Activated naive CD4-positive, alpha-beta T cell treated with anti-CD3 and anti-CD28 coated beads, Interleukin-2, amount 50 U/mL, for 72 hours (primary cell): ENCODE measurements around the gene MISP3. TPM values are rescaled to one million over a fixed set of nuclear protein-coding genes. Genes with fewer than 3 reads are reported as not detected.
"Not testable (repeated sequence)": the region's sequence is repeated elsewhere in the genome, so short reads cannot be mapped to it uniquely, and the experiment has no call there.

Experiments
- ATAC-seq, 2 donors: fragments of 150-1000 bp; cut with Tn5 transposase; 2 replicates each; pipeline ENCODE4 v1.10.0; 2021; ENCODE audit warnings: mild to moderate bottlenecking in 2 of 2, moderate library complexity in 2 of 2
- DNase-seq, 2 donors: peaks; one replicate each; pipeline ENCODE4 v3.0.0; 2021 to 2022; ENCODE audit warnings: low spot score in 2 of 2
- H3K27ac Mint-ChIP-seq, 2 donors: one replicate each; pipeline ENCODE4 v1.8.0; 2022; ENCODE audit warnings: mild to moderate bottlenecking in 2 of 2, mixed read lengths in 2 of 2
- H3K36me3 Mint-ChIP-seq, 2 donors: one replicate each; pipeline ENCODE4 v1.8.0; 2022; ENCODE audit warnings: mixed read lengths in 2 of 2
- H3K9me3 Mint-ChIP-seq, 2 donors: one replicate each; pipeline ENCODE4 v1.8.0; 2022; ENCODE audit warnings: mixed read lengths in 2 of 2
- total RNA-seq, 2 donors: library from RNA; stranded (reverse); gene quantifications; one replicate each; pipeline ENCODE4 v1.2.3, GENCODE V29; 2022

The MISP3 gene
- total RNA-seq: 1 to 10 TPM; 1.2 to 4.2 TPM

- Mint-ChIP-seq H3K27ac (no peak within 1 kb of the TSS), H3K9me3 (no peaks in the 10 kb centered on the region), H3K36me3 (no peaks in the 10 kb centered on the region)
- peak; percentile 46 to 59 for DNase-seq
- ATAC-seq: peak in 1 of 2 donors; percentile 27
Measured at GRCh38 chr19:14072535-14073260, at the start of gene MISP3. TSS of gene MISP3 (plus strand) at chr19:14072786. CDS start at chr19:14073310, 524 bp downstream.

- Mint-ChIP-seq H3K36me3 (no peaks in the 10 kb centered on the region), H3K27ac (peak overlapping the region in 1 of 2 donors; percentile 66), H3K9me3 (no peaks in the 10 kb centered on the region)
- no peak for DNase-seq
- ATAC-seq: peak in 1 of 2 donors; percentile 30
Measured at GRCh38 chr19:14023404-14024235, 49.0 kb upstream of the MISP3 start.

GRCh38 chr19:14026652-14027192 is 45.9 kb upstream of the MISP3 start:
- not testable (repeated sequence) for H3K9me3 Mint-ChIP-seq, H3K36me3 Mint-ChIP-seq

GRCh38 chr19:14027856-14028450 is 44.6 kb upstream of the MISP3 start, which contains the start of gene RLN3:
TSS of gene RLN3 (plus strand) at chr19:14028148. CDS start at chr19:14028205, 57 bp downstream.
- ATAC-seq: no peak
- DNase-seq: no peak
- Mint-ChIP-seq H3K9me3 (no peaks in the 10 kb centered on the region), H3K36me3 (peaks cover 7 to 10% of the 10 kb centered on the region in 2 donors), H3K27ac (no peak within 1 kb of the TSS)

More at GRCh38 chr19:14026652-14027192, 45.9 kb upstream of the MISP3 start:
- DNase-seq, H3K27ac Mint-ChIP-seq, ATAC-seq: not testable (repeated sequence)

GRCh38 chr19:14028901-14029300 is 43.7 kb upstream of the MISP3 start:
- Mint-ChIP-seq H3K9me3 (no peaks in the 10 kb centered on the region), H3K36me3 (peaks cover 7 to 11% of the 10 kb centered on the region in 2 donors), H3K27ac (no peak overlapping the region)
- no peak for ATAC-seq
- no peak for DNase-seq

GRCh38 chr19:14030997-14031718 is 41.4 kb upstream of the MISP3 start:
- no peak for ATAC-seq
- Mint-ChIP-seq H3K9me3 (no peaks in the 10 kb centered on the region), H3K36me3 (peaks cover 7 to 11% of the 10 kb centered on the region in 2 donors), H3K27ac (peak overlapping the region in 1 of 2 donors; percentile 93)
- DNase-seq: no peak

- peak; percentile 67 to 77 for DNase-seq
- ATAC-seq: peak; percentile 78 to 80
Measured at GRCh38 chr19:14031719-14032480, 40.7 kb upstream of the MISP3 start, which contains the start of gene IL27RA. TSS of gene IL27RA (plus strand) at chr19:14031762. CDS start at chr19:14031873, 111 bp downstream.

DNA sequence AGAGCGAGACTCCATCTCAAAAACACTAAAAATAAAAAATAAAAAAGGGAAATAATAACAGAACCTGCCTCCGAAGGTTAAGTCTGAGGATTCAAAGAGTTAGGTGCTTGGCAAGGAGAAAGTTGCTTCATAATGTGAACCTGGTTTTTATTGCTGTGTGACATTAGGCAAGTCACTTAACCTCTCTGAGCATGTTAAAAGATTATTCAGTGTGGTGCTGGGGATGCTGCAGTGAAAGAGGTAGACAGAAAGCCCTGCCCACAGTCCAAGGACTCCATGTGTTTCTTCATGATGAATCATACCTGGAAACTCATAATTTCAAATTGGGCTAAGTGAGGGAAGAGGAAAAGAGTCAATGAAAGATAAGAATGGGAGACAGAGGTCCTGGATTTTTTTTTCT is 38.6 kb upstream of the MISP3 start:
- Mint-ChIP-seq H3K9me3 (no peaks in the 10 kb centered on the region), H3K36me3 (peaks cover 7 to 17% of the 10 kb centered on the region in 2 donors), H3K27ac (peak overlapping the region in 1 of 2 donors; percentile 58)
- ATAC-seq (no peak), DNase-seq (no peak)

More at GRCh38 chr19:14031719-14032480, 40.7 kb upstream of the MISP3 start, which contains the start of gene IL27RA:
- Mint-ChIP-seq H3K27ac (peak within 1 kb of the TSS; percentile 93 to 95), H3K36me3 (peaks cover 7 to 11% of the 10 kb centered on the region in 2 donors), H3K9me3 (no peaks in the 10 kb centered on the region)

DNA sequence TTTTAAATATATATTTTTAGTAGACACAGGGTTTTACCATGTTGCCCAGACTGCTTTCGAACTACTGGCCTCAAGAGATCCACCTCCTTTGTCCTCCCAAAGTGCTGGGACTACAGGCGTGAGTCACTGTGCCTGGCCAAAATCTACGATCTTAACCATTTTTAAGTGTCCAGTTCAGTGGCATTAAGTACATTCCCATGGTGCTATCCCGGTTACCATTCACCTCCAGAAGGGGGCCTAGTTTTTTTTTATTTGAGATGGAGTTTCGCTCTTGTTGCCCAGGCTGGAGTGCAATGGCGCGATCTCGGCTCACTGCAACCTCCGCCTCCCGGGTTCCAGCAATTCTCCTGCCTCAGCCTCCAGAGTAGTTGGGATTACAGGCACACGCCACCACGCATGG is 37.4 kb upstream of the MISP3 start:
- not testable (repeated sequence) for DNase-seq, H3K27ac Mint-ChIP-seq, ATAC-seq, H3K9me3 Mint-ChIP-seq
- peaks cover 7 to 23% of the 10 kb centered on the region in 2 donors for H3K36me3 Mint-ChIP-seq

DNA sequence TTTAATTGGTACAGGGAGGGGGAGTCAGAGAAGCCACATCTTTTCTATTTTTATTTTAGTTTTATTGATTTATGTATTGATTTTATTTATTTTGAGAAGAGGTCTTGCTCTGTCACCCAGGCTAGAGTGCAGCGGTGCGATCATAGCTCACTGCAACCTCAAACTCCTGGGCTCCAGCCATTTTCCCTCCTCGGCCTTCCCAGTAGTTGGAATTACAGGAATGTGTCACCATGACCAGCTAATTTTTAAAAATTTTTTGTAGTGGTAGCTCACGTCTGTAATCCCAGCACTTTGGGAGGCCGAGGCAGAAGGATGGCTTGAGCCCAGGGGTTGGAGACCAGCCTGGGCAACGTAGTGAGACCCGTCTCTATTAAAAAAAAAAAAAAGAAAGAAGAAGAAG is 36.9 kb upstream of the MISP3 start:
- Mint-ChIP-seq H3K27ac (peak overlapping the region in 1 of 2 donors; percentile 95), H3K9me3 (no peaks in the 10 kb centered on the region), H3K36me3 (peaks cover 7 to 24% of the 10 kb centered on the region in 2 donors)
- ATAC-seq (no peak), DNase-seq (no peak)

DNA sequence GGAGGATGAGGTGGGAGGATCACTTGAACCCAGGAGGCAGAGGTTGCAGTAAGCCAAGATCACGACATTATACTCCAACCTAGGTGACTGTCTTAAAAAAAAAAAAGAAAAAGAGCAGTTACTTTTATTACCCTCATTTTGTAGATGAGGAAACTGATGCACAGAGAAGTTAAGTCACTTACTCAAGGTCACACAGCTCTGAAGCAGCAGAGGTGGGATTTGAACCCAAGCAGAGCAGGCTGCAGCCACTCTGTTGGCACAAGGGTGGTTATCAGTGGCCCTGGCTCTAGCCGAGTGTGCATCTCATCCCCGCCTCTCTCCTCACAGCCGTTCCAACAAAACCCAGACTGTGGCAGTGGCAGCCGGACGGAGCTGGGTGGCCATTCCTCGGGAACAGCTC is 33.4 kb upstream of the MISP3 start:
- peaks cover 0 to 13% of the 10 kb centered on the region in 2 donors for H3K36me3 Mint-ChIP-seq
- ATAC-seq (no peak), DNase-seq (no peak)
- no peaks in the 10 kb centered on the region for H3K9me3 Mint-ChIP-seq
- H3K27ac Mint-ChIP-seq: peak overlapping the region in 1 of 2 donors; percentile 62

GRCh38 chr19:14042659-14043608 is 29.7 kb upstream of the MISP3 start:
- DNase-seq: peak in 1 of 2 donors; percentile 35
- not testable (repeated sequence) for H3K9me3 Mint-ChIP-seq, H3K36me3 Mint-ChIP-seq
- peak overlapping the region; percentile 35 to 62 for H3K27ac Mint-ChIP-seq
- ATAC-seq: peak in 1 of 2 donors; percentile 68

GRCh38 chr19:14047866-14048265 is 24.7 kb upstream of the MISP3 start:
- H3K36me3 Mint-ChIP-seq: peaks cover 11 to 26% of the 10 kb centered on the region in 2 donors
- DNase-seq, H3K9me3 Mint-ChIP-seq, ATAC-seq, H3K27ac Mint-ChIP-seq: not testable (repeated sequence)
